ENCODE measurements around the gene RHBDF1. TPM values are rescaled to one million over a fixed set of nuclear protein-coding genes. Genes with fewer than 3 reads are reported as not detected.

Gene RHBDF1
- total RNA-seq, 1 experiment from 2014 or later = 26.3 TPM

DNA sequence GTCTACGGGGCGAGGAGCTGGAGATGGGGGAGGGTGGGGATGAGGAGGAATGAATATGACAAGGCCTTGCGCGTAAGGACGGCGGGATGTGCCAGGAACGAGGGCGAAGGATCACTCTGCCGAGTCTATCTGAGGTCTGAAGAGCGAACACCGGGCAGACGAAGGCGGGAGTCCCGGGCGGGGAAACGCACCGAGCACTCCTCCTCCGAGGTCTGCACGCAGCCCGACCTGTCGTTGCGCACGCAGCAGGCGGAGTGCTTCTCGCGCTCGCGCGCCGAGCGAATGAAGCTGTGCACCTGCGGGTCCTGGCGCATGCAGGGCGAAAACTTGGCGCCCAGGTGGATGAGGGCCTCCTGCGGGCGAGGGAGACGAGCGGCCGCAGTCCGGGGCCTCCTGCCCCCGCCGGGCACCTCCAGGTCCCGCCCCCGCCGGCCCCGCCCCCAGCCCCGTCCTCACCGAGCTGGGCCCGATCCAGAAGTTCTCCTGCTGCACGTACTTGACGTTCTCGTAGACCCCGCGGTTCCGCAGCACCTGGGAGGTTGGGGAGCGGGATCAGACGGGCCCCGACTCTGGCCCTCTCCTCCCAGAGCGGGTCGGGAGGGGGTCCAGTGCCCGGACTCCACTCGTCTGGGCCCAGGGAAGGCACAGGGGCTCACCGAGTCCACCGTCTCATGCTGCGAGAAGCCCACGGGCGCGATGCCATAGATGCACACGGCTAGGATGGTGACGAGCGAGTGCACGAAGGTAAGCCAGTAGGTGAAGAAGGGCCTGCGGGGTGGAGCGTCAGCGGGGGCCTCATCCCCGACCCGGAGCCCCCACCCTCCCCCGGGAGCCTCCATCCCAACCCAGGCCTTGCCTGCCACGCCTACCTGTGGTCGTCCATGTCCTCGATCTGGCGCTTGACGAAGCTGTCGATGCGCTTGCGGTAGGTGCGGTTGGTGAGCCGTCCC is 11.2 kb downstream of the RHBDF1 start:
- TF ChIP-seq, protein P1, sequence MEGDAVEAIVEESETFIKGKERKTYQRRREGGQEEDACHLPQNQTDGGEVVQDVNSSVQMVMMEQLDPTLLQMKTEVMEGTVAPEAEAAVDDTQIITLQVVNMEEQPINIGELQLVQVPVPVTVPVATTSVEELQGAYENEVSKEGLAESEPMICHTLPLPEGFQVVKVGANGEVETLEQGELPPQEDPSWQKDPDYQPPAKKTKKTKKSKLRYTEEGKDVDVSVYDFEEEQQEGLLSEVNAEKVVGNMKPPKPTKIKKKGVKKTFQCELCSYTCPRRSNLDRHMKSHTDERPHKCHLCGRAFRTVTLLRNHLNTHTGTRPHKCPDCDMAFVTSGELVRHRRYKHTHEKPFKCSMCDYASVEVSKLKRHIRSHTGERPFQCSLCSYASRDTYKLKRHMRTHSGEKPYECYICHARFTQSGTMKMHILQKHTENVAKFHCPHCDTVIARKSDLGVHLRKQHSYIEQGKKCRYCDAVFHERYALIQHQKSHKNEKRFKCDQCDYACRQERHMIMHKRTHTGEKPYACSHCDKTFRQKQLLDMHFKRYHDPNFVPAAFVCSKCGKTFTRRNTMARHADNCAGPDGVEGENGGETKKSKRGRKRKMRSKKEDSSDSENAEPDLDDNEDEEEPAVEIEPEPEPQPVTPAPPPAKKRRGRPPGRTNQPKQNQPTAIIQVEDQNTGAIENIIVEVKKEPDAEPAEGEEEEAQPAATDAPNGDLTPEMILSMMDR (conservative IDR thresholded peaks at IDR 0.05; ENCODE audit: low read depth, low read length) = no peak
- TF ChIP-seq EZH2 (IDR thresholded peaks at IDR 0.05; ENCODE audit: low read length, unreplicated experiment) (no peak), EZH2phosphoT487 (IDR thresholded peaks at IDR 0.05; ENCODE audit: borderline replicate concordance, low read length) (no peak)
- H3F3A ChIP-seq (ENCODE audit: low read length, unreplicated experiment) = no peaks in the 10 kb centered on the region
- no peaks in the 10 kb centered on the region for H3K9me2 ChIP-seq (replicated peaks; ENCODE audit: low read length)
- H3K9me3 ChIP-seq (ENCODE audit: low read length) = no peaks in the 10 kb centered on the region
- H3K27me3 ChIP-seq (ENCODE audit: low read length) = no peaks in the 10 kb centered on the region
- ChIA-PET POLR2A (ENCODE audit: unreplicated experiment) (no interaction called here), CTCF (no interaction called here)
- no peak overlapping the region for H2AFZ ChIP-seq (ENCODE audit: low read length)
- no peaks in the 10 kb centered on the region; the same call in 1 of the 2 replicates for H3K36me3 ChIP-seq (ENCODE audit: low read depth, low read length)
- no TSS peak for BruUV-seq (replicated peaks)
- H3K4me3 ChIP-seq (ENCODE audit: low read length) = no peak overlapping the region
- DNase-seq (no peak), ATAC-seq (no peak)
- H3K79me2 ChIP-seq (ENCODE audit: low read length) = no peaks in the 10 kb centered on the region
- H3K4me1 ChIP-seq (ENCODE audit: insufficient read depth, low read length) = peaks cover 4% of the 10 kb centered on the region; the same call in 1 of the 2 replicates
- no peaks in the 10 kb centered on the region for H4K20me1 ChIP-seq (ENCODE audit: low read length)
- intact Hi-C loops (cut with micrococcal nuclease) = no loop called here
- no peak overlapping the region for H3K4me2 ChIP-seq (ENCODE audit: low read length)
- no peak overlapping the region for H3K27ac ChIP-seq (ENCODE audit: low read length)
- H3K9ac ChIP-seq (ENCODE audit: low read length) = no peak overlapping the region

DNA sequence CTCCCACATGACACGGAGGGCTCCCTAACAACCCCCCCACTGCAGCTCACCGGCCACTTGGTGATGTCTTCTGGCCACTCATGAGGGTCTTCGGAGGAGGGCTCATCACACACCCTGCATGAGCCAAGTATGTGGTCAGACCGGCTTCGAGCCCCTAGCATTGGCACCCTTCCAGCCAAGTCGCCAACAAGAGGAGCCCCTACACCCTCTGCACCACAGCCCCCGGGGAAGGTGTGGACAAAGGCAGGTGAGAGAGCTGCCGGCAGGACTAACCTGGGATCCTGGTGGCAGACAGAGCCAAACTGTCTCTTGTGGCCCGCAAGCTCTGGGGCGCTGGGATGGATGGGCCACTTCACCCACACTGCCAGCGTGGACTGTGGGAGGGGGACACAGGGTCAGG is 12.3 kb downstream of the RHBDF1 start:
- no peak overlapping the region for H3K27ac ChIP-seq (ENCODE audit: low read length)
- 0 out of 2 replicates have a peak, but pooled peaks cover under 1% of the 10 kb centered on the region for H3K79me2 ChIP-seq (ENCODE audit: low read length)
- DNase-seq (no peak), ATAC-seq (no peak)
- ChIA-PET POLR2A (ENCODE audit: unreplicated experiment) (no interaction called here), CTCF (no interaction called here)
- no peak overlapping the region for H3K4me2 ChIP-seq (ENCODE audit: low read length)
- no TSS peak for BruUV-seq (replicated peaks)
- H3K9ac ChIP-seq (ENCODE audit: low read length) = no peak overlapping the region
- no peaks in the 10 kb centered on the region for H3K9me3 ChIP-seq (ENCODE audit: low read length)
- no peak overlapping the region for H2AFZ ChIP-seq (ENCODE audit: low read length)
- no peaks in the 10 kb centered on the region for H3K4me1 ChIP-seq (ENCODE audit: insufficient read depth, low read length)
- no peak for TF ChIP-seq EZH2phosphoT487 (IDR thresholded peaks at IDR 0.05; ENCODE audit: borderline replicate concordance, low read length)
- no peak for TF ChIP-seq EZH2 (IDR thresholded peaks at IDR 0.05; ENCODE audit: low read length, unreplicated experiment)
- TF ChIP-seq, protein P1 (conservative IDR thresholded peaks at IDR 0.05; ENCODE audit: low read depth, low read length) = no peak
- no peak overlapping the region for H3K4me3 ChIP-seq (ENCODE audit: low read length)
- H4K20me1 ChIP-seq (ENCODE audit: low read length) = no peaks in the 10 kb centered on the region
- H3K9me2 ChIP-seq (replicated peaks; ENCODE audit: low read length) = no peaks in the 10 kb centered on the region
- H3F3A ChIP-seq (ENCODE audit: low read length, unreplicated experiment) = no peaks in the 10 kb centered on the region
- H3K36me3 ChIP-seq (ENCODE audit: low read depth, low read length) = no peaks in the 10 kb centered on the region; the same call in 1 of the 2 replicates
- intact Hi-C loops (cut with micrococcal nuclease) = no loop called here
- no peaks in the 10 kb centered on the region for H3K27me3 ChIP-seq (ENCODE audit: low read length)
